Astrocyte (in vitro differentiated cells and primary cell): Measurements from ENCODE around the gene LTB. TPM values are rescaled to one million over a fixed set of nuclear protein-coding genes. Genes with fewer than 3 reads are reported as not detected.
"Not testable (repeated sequence)": the region's sequence is repeated elsewhere in the genome, so short reads cannot be mapped to it uniquely, and the experiment has no call there.

Experiments
- DNase-seq: peaks from one replicate; pipeline ENCODE4 v3.0.0-alpha.2; 2010; ENCODE audit warnings: low read depth
- FAIRE-seq: peaks from 2 replicates; lab custom pipeline; 2011; peaks lifted over from hg19 to GRCh38; lab: Jason Lieb, UNC
- H2AFZ ChIP-seq: 2 replicates; pipeline ENCODE4 v1.6.0; 2012; ENCODE audit warnings: low read depth, low read length, inconsistent platforms
- H3K27ac ChIP-seq: 2 replicates; pipeline ENCODE4 v1.5.1; 2011; ENCODE audit warnings: low read depth, low read length, inconsistent platforms
- H3K27me3 ChIP-seq: 2 replicates; pipeline ENCODE4 v1.6.0; 2011; ENCODE audit warnings: low read length, inconsistent platforms; ENCODE audit not compliant: insufficient read depth
- H3K36me3 ChIP-seq: 2 replicates; pipeline ENCODE4 v1.5.1; 2011; ENCODE audit warnings: low read length, inconsistent platforms; ENCODE audit not compliant: insufficient read depth
- H3K4me1 ChIP-seq: 2 replicates; pipeline ENCODE4 v1.5.1; 2011; ENCODE audit warnings: low read length, inconsistent platforms; ENCODE audit not compliant: insufficient read depth
- H3K4me2 ChIP-seq: 2 replicates; pipeline ENCODE4 v1.6.0; 2012; ENCODE audit warnings: low read length, inconsistent platforms
- H3K4me3 ChIP-seq: 2 replicates; pipeline ENCODE4 v1.5.1; 2011; ENCODE audit warnings: low read depth, mild to moderate bottlenecking, low read length, inconsistent platforms; ENCODE audit not compliant: insufficient read depth
- H3K79me2 ChIP-seq: 2 replicates; pipeline ENCODE4 v1.6.0; 2012; ENCODE audit warnings: mild to moderate bottlenecking, low read length, inconsistent platforms; ENCODE audit not compliant: insufficient read depth
- H3K9ac ChIP-seq: 2 replicates; pipeline ENCODE4 v1.6.0; 2012; ENCODE audit warnings: mild to moderate bottlenecking, low read length, inconsistent platforms
- H3K9me3 ChIP-seq: 2 replicates; pipeline ENCODE4 v1.5.1; 2012; ENCODE audit warnings: low read depth, mild to moderate bottlenecking, low read length, inconsistent platforms; ENCODE audit not compliant: insufficient read depth
- H4K20me1 ChIP-seq: 2 replicates; pipeline ENCODE4 v1.6.0; 2012; ENCODE audit warnings: low read length, inconsistent platforms; ENCODE audit not compliant: insufficient read depth
- H3K27ac Mint-ChIP-seq: one replicate; pipeline ENCODE4 v1.8.0; 2021; ENCODE audit warnings: mild to moderate bottlenecking, mixed read lengths; ENCODE audit not compliant: unreplicated experiment
- H3K27me3 Mint-ChIP-seq: one replicate; pipeline ENCODE4 v1.8.0; 2021; ENCODE audit warnings: low read depth, mixed read lengths; ENCODE audit not compliant: unreplicated experiment
- H3K36me3 Mint-ChIP-seq: one replicate; pipeline ENCODE4 v1.8.0; 2021; ENCODE audit warnings: low read depth, mixed read lengths; ENCODE audit not compliant: unreplicated experiment
- H3K4me1 Mint-ChIP-seq: one replicate; pipeline ENCODE4 v1.8.0; 2021; ENCODE audit warnings: low read depth, mixed read lengths; ENCODE audit not compliant: unreplicated experiment
- H3K4me3 Mint-ChIP-seq: one replicate; pipeline ENCODE4 v1.8.0; 2021; ENCODE audit warnings: mild to moderate bottlenecking, moderate library complexity, mixed read lengths; ENCODE audit not compliant: unreplicated experiment
- H3K9me3 Mint-ChIP-seq: one replicate; pipeline ENCODE4 v1.8.0; 2021; ENCODE audit warnings: mild to moderate bottlenecking, mixed read lengths; ENCODE audit not compliant: unreplicated experiment
- EZH2 ChIP-seq: IDR thresholded peaks from 2 replicates; pipeline ENCODE4 v1.6.1; 2012; ENCODE audit warnings: mild to moderate bottlenecking, low read length, inconsistent platforms; ENCODE audit not compliant: insufficient read depth
- total RNA-seq: library from RNA; stranded (reverse); gene quantifications from 2 replicates; pipeline ENCODE4 v1.2.1, GENCODE V29; 2021
- TF ChIP-seq, protein P1 (sequence below): IDR thresholded peaks from 2 replicates; pipeline ENCODE4 v1.5.1; 2011; ENCODE audit warnings: low read depth, mild to moderate bottlenecking, inconsistent platforms, low read length, moderate library complexity; ENCODE audit not compliant: insufficient read depth

The LTB gene
- total RNA-seq, 1 donor from 2014 or later, result 0.52 TPM

DNA sequence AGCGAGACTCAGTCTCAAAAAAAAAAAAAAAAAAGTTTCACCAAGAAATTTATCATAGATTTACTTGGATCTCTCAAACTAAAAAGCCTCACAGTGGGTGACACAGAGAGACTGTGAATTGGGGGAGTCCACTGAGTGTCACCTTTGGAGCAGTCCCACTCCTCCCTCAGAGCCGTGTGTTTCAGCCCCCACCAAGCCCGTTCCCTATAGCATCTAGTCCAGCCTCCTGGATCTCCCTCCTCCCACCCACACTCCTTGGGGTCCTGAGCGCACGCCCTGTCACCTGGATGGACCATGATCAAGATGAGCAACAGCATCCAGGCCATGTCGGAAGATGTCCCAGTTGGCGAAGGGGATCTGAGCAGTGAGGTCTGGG is 10.2 kb upstream of the LTB start:
- H3K27ac ChIP-seq, result no peak overlapping the region
- no peaks in the 10 kb centered on the region for H3K27me3 ChIP-seq
- no peak overlapping the region for H3K4me2 ChIP-seq
- Mint-ChIP-seq H3K9me3 (no peaks in the 10 kb centered on the region), H3K36me3 (no peaks in the 10 kb centered on the region), H3K4me1 (no peaks in the 10 kb centered on the region), H3K4me3 (no peak overlapping the region), H3K27me3 (peaks cover 4% of the 10 kb centered on the region), H3K27ac (no peak overlapping the region)
- no peaks in the 10 kb centered on the region for H3K36me3 ChIP-seq
- no peak for TF ChIP-seq EZH2
- TF ChIP-seq, protein P1, sequence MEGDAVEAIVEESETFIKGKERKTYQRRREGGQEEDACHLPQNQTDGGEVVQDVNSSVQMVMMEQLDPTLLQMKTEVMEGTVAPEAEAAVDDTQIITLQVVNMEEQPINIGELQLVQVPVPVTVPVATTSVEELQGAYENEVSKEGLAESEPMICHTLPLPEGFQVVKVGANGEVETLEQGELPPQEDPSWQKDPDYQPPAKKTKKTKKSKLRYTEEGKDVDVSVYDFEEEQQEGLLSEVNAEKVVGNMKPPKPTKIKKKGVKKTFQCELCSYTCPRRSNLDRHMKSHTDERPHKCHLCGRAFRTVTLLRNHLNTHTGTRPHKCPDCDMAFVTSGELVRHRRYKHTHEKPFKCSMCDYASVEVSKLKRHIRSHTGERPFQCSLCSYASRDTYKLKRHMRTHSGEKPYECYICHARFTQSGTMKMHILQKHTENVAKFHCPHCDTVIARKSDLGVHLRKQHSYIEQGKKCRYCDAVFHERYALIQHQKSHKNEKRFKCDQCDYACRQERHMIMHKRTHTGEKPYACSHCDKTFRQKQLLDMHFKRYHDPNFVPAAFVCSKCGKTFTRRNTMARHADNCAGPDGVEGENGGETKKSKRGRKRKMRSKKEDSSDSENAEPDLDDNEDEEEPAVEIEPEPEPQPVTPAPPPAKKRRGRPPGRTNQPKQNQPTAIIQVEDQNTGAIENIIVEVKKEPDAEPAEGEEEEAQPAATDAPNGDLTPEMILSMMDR, result no peak
- FAIRE-seq, result no peak
- no peak overlapping the region for H3K9ac ChIP-seq
- H3K79me2 ChIP-seq, result no peaks in the 10 kb centered on the region
- H3K9me3 ChIP-seq, result no peaks in the 10 kb centered on the region
- H4K20me1 ChIP-seq, result no peaks in the 10 kb centered on the region
- no peak overlapping the region for H2AFZ ChIP-seq
- no peak overlapping the region for H3K4me3 ChIP-seq
- H3K4me1 ChIP-seq, result no peaks in the 10 kb centered on the region
- DNase-seq, result no peak

DNA sequence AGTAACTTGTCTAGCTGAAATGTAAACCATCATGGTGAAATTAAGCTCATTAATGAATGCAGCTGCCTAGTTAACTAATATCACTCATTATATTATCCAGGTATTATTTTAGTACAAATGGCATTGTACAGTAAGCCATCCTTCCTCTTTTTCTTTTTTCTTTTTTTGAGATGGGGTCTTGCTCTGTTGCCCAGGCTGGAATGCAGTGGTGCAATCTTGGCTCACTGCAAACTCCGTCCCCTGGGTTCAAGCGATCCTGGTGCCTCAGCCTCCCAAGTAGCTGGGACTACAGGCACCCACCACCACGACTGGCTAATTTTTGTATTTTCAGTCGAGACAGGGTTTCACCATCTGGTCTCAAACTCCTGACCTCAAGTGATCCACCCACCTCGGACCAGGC is 8.5 kb upstream of the LTB start:
- H3K9me3 Mint-ChIP-seq, H3K4me3 Mint-ChIP-seq, FAIRE-seq, H3K4me2 ChIP-seq, H3K36me3 Mint-ChIP-seq, H3K27ac Mint-ChIP-seq, H3K4me1 ChIP-seq, H3K27me3 ChIP-seq, H3K27me3 Mint-ChIP-seq, H3K4me1 Mint-ChIP-seq, H3K9ac ChIP-seq, H3K79me2 ChIP-seq, H3K9me3 ChIP-seq, H2AFZ ChIP-seq, H3K36me3 ChIP-seq, H3K4me3 ChIP-seq, DNase-seq, H3K27ac ChIP-seq, H4K20me1 ChIP-seq: not testable (repeated sequence)

DNA sequence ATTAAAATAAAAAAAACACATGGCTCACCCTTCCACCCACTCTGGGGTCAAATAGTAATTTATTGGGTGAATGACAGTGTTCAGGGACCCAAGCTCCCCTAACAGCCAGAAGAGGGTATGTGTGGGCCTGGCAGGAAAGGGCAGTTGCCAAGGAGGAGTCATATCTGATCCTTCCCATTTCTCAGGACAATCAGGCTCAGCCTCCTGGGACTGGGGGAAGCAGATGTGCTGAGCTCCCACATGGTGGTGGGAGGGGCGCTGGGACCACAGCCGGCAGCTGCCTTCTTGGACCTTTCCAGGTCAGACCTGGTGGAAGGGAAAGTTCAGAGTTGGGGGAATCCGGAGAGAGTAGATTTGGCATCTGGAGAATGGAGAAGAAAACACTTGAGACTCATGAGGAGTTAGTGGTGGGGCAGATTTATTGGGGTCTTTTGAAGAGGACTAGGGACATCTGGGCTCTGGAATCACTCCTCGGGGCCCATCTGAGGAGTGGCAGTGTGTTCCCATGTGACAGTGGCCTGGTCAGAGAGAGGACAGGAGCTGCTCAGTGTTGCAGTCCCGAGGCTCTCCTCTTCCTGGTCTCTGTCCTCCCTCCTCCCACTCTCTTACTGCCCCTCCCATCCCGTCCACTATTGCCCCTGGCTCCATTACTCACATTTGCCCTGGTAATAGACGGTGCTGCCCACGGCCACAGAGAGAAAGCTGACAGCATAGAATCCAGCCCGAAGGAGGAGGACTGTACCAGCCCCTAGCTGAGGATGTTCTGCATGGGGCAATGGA is 6.8 kb upstream of the LTB start:
- no peak for FAIRE-seq
- no peak for TF ChIP-seq EZH2
- TF ChIP-seq, protein P1, result no peak
- no peak for DNase-seq
- Histone ChIP-seq H2AFZ (no peak overlapping the region), H3K9me3 (no peaks in the 10 kb centered on the region), H3K27ac (no peak overlapping the region), H3K4me3 (no peak overlapping the region), H3K79me2 (no peaks in the 10 kb centered on the region), H3K4me2 (no peak overlapping the region), H3K9ac (no peak overlapping the region), H3K27me3 (no peaks in the 10 kb centered on the region), H3K4me1 (no peaks in the 10 kb centered on the region), H3K36me3 (no peaks in the 10 kb centered on the region), H4K20me1 (no peaks in the 10 kb centered on the region)
- Mint-ChIP-seq H3K36me3 (no peaks in the 10 kb centered on the region), H3K4me3 (no peak overlapping the region), H3K4me1 (no peaks in the 10 kb centered on the region), H3K27me3 (peaks cover 8% of the 10 kb centered on the region), H3K27ac (no peak overlapping the region), H3K9me3 (no peaks in the 10 kb centered on the region)
